SK-N-SH (cell line): ENCODE data around the gene TXNDC2. TPM values are rescaled to one million over a fixed set of nuclear protein-coding genes. Genes with fewer than 3 reads are reported as not detected.

Source experiments
- CTCF ChIA-PET: fragments of 300-600, 350-600 bp; formaldehyde crosslinking; extraction: SDS; loops from one replicate; lab custom pipeline; 2021; lab: Yijun Ruan, JAX
- POLR2A ChIA-PET: fragments of 350-600 bp; sonication (Branson Sonifier 250); formaldehyde crosslinking; extraction: SDS; loops from one replicate; lab custom pipeline; 2020; ENCODE audit warnings: antibody characterized with exemption, inconsistent platforms; lab: Yijun Ruan, JAX
- DNase-seq: peaks from one replicate; pipeline ENCODE4 v3.0.0; 2012
- H2AFZ ChIP-seq: fragments of 200-600 bp; sonication (generic); 2 replicates; pipeline ENCODE4 v1.8.1; 2016; ENCODE audit warnings: antibody characterized with exemption, mild to moderate bottlenecking, low read depth
- H3F3A ChIP-seq: fragments of 200-600 bp; sonication (generic); replicated peaks from 2 replicates; pipeline ENCODE3; 2016; ENCODE audit warnings: antibody characterized with exemption, mild to moderate bottlenecking; ENCODE audit not compliant: insufficient read depth
- H3K27ac ChIP-seq, 2 experiments: fragments of 200-500 bp in 1 of 2; fragments of 200-600 bp in 1 of 2; sonication (Bioruptor generic) in 1 of 2; sonication (generic), shearing (Covaris generic) in 1 of 2; 2 replicates each; pipeline versions ENCODE4 v1.5.1 to v1.6.1; 2014 to 2016; ENCODE audit warnings: low read depth in 2 of 2, inconsistent platforms in 1 of 2, low read length in 1 of 2, mild to moderate bottlenecking in 1 of 2, mixed read lengths in 1 of 2
- H3K27me3 ChIP-seq: fragments of 200-600 bp; sonication (generic), shearing (Covaris generic); 2 replicates; pipeline ENCODE4 v1.6.1; 2016; ENCODE audit warnings: mixed run types; ENCODE audit not compliant: insufficient read depth
- H3K36me3 ChIP-seq, 2 experiments: fragments of 200-500 bp in 1 of 2; fragments of 200-600 bp in 1 of 2; sonication (Bioruptor generic) in 1 of 2; sonication (generic) in 1 of 2; replicated peaks in 1 of 2; 2 replicates each; pipeline versions ENCODE3 to v1.5.1; 2014 to 2016; ENCODE audit warnings: low read length in 1 of 2, mild to moderate bottlenecking in 1 of 2; ENCODE audit not compliant: insufficient read depth in 2 of 2, control insufficient read depth in 1 of 2
- H3K4me1 ChIP-seq, 2 experiments: fragments of 200-500 bp in 1 of 2; fragments of 200-600 bp in 1 of 2; sonication (Bioruptor generic) in 1 of 2; sonication (generic), shearing (Covaris generic) in 1 of 2; 2 replicates each; pipeline versions ENCODE4 v1.5.1 to v1.6.1; 2014 to 2016; ENCODE audit warnings: low read depth in 1 of 2, low read length in 1 of 2, mixed run types in 1 of 2; ENCODE audit not compliant: insufficient read depth in 2 of 2, control insufficient read depth in 1 of 2
- H3K4me2 ChIP-seq: fragments of 200-600 bp; sonication (generic), shearing (Covaris generic); 2 replicates; pipeline ENCODE4 v1.6.1; 2017; ENCODE audit warnings: mixed run types
- H3K4me3 ChIP-seq, 2 experiments: fragments of 200-500 bp in 1 of 2; fragments of 200-600 bp in 1 of 2; sonication (Bioruptor generic) in 1 of 2; sonication (generic), shearing (Covaris generic) in 1 of 2; 2 replicates each; pipeline versions ENCODE4 v1.5.1 to v1.8.1; 2014 to 2016; ENCODE audit warnings: low read depth in 2 of 2, inconsistent platforms in 1 of 2, low read length in 1 of 2, mild to moderate bottlenecking in 1 of 2, mixed read lengths in 1 of 2, moderate library complexity in 1 of 2
- H3K79me2 ChIP-seq: fragments of 200-600 bp; sonication (generic); 2 replicates; pipeline ENCODE4 v1.8.1; 2017; ENCODE audit warnings: mild to moderate bottlenecking; ENCODE audit not compliant: insufficient read depth
- H3K9ac ChIP-seq: fragments of 200-600 bp; sonication (generic); 2 replicates; pipeline ENCODE4 v1.6.1; 2017; ENCODE audit warnings: mixed run types
- H3K9me2 ChIP-seq: fragments of 200-600 bp; sonication (generic); 2 replicates; pipeline ENCODE4 v1.6.1; 2017; ENCODE audit warnings: mixed run types
- H3K9me3 ChIP-seq: fragments of 200-600 bp; sonication (generic); 2 replicates; pipeline ENCODE4 v1.6.1; 2017; ENCODE audit warnings: mixed run types, mild to moderate bottlenecking, moderate library complexity
- H4K20me1 ChIP-seq: fragments of 200-600 bp; sonication (generic); 2 replicates; pipeline ENCODE4 v1.6.1; 2017; ENCODE audit warnings: mild to moderate bottlenecking, mixed run types; ENCODE audit not compliant: insufficient read depth
- CHD2 ChIP-seq: fragments of 150-350 bp; IDR thresholded peaks from 2 replicates; pipeline ENCODE4 v1.6.1; 2018; ENCODE audit warnings: low read length; ENCODE audit not compliant: partially characterized antibody
- ELF1 ChIP-seq: IDR thresholded peaks from 2 replicates; pipeline ENCODE4 v1.4.0; 2012
- EP300 ChIP-seq, 2 experiments: IDR thresholded peaks; 2 replicates each; pipeline versions ENCODE4 v1.4.0 to v1.6.1; 2012; ENCODE audit warnings: borderline replicate concordance in 1 of 2, low read depth in 1 of 2, low read length in 1 of 2
- EZH2phosphoT487 ChIP-seq: fragments of 200-600 bp; sonication (generic); IDR thresholded peaks from 2 replicates; pipeline ENCODE4 v1.6.1; 2017; ENCODE audit warnings: low read depth, mixed run types, mild to moderate bottlenecking, antibody characterized with exemption, moderate library complexity, borderline replicate concordance
- FOSL2 ChIP-seq: IDR thresholded peaks from 2 replicates; pipeline ENCODE4 v1.4.0; 2012; ENCODE audit warnings: low read depth, mild to moderate bottlenecking, moderate library complexity, borderline replicate concordance
- FOXM1 ChIP-seq: IDR thresholded peaks from 2 replicates; pipeline ENCODE4 v1.4.0; 2012; ENCODE audit warnings: low read depth, mild to moderate bottlenecking
- GATA2 ChIP-seq: sonication (generic); formaldehyde crosslinking; IDR thresholded peaks from 2 replicates; pipeline ENCODE4 v1.5.0; 2020; ENCODE audit warnings: mild to moderate bottlenecking, missing genetic modification reagents
- IRF3 ChIP-seq: fragments of 150-350 bp; IDR thresholded peaks from 2 replicates; pipeline ENCODE4 v1.6.1; 2016; ENCODE audit warnings: mild to moderate bottlenecking, low read depth, low read length
- MEF2A ChIP-seq: IDR thresholded peaks from 2 replicates; pipeline ENCODE4 v1.4.0; 2012; ENCODE audit warnings: low read depth, borderline replicate concordance
- MXI1 ChIP-seq: IDR thresholded peaks from 2 replicates; pipeline ENCODE4 v1.6.1; 2012; ENCODE audit warnings: mild to moderate bottlenecking, low read depth, low read length, improper control_type of control experiment
- NRF1 ChIP-seq: IDR thresholded peaks from 2 replicates; pipeline ENCODE4 v1.6.1; 2012; ENCODE audit warnings: low read depth, mild to moderate bottlenecking, low read length
- POLR2AphosphoS5 ChIP-seq: IDR thresholded peaks from 2 replicates; pipeline ENCODE4 v1.6.1; 2012; ENCODE audit warnings: low read depth, low read length
- RAD21 ChIP-seq: IDR thresholded peaks from 2 replicates; pipeline ENCODE4 v1.6.1; 2012; ENCODE audit warnings: mild to moderate bottlenecking, low read length
- SMC3 ChIP-seq: IDR thresholded peaks from 2 replicates; pipeline ENCODE4 v1.6.1; 2012; ENCODE audit warnings: low read depth, low read length, improper control_type of control experiment
- TCF12 ChIP-seq: IDR thresholded peaks from 2 replicates; pipeline ENCODE4 v1.4.0; 2012
- TEAD4 ChIP-seq: IDR thresholded peaks from 2 replicates; pipeline ENCODE4 v1.4.0; 2012; ENCODE audit warnings: mild to moderate bottlenecking, borderline replicate concordance; ENCODE audit not compliant: insufficient read depth
- ZBTB33 ChIP-seq: IDR thresholded peaks from 2 replicates; pipeline ENCODE4 v1.4.0; 2012; ENCODE audit warnings: low read depth, borderline replicate concordance
- WGBS: methylation state at CpG from one replicate; pipeline ENCODE4 v1.1.6; 2017; ENCODE audit warnings: low lambda C conversion rate; 5-methylcytosine and 5-hydroxymethylcytosine counted together
- polyA plus RNA-seq, 3 experiments: library from polyadenylated mRNA; depleted of rRNA; stranded (reverse); fragments of >200 nt; gene quantifications; 2 replicates each; pipeline ENCODE4 v1.2.3, GENCODE V29; 2012

The TXNDC2 gene
- polyA plus RNA-seq, 1 of the 3 experiments (the other 2 are of a cell fraction), result 0.07 TPM

- H3K36me3 ChIP-seq, result peaks cover 0 to 4% of the 10 kb centered on the region in 2 experiments
- H3K9me3 ChIP-seq, result peaks cover 8% of the 10 kb centered on the region; the same call in 1 of the 2 replicates
- no peaks in the 10 kb centered on the region for H3K9me2 ChIP-seq
- TF ChIP-seq ZBTB33 (no peak), MXI1 (no peak), EZH2phosphoT487 (no peak), FOXM1 (no peak), MEF2A (no peak), TCF12 (no peak), FOSL2 (no peak), ELF1 (no peak), RAD21 (no peak), TEAD4 (no peak), POLR2AphosphoS5 (no peak), IRF3 (no peak), EP300 (IDR thresholded peaks at IDR 0.05; ENCODE audit: borderline replicate concordance in 1 of 2, low read depth in 1 of 2, low read length in 1 of 2) (no peak), CHD2 (no peak), SMC3 (no peak), GATA2 (CRISPR knock-in tag) (no peak)
- 82% methylated on average over 3 of the region's 3 CpGs for WGBS
- CTCF ChIA-PET, result no interaction called here
- POLR2A ChIA-PET, result no interaction called here
- no peak overlapping the region for H3K27ac ChIP-seq
- no peak overlapping the region for H2AFZ ChIP-seq
- H3F3A ChIP-seq, result no peaks in the 10 kb centered on the region
- H4K20me1 ChIP-seq, result no peaks in the 10 kb centered on the region
- H3K27me3 ChIP-seq, result no peaks in the 10 kb centered on the region
- no peak overlapping the region for H3K4me3 ChIP-seq
- no peaks in the 10 kb centered on the region; the same call in 1 of the 2 replicates for H3K79me2 ChIP-seq
- no peaks in the 10 kb centered on the region; a peak in 1 of 4 replicates for H3K4me1 ChIP-seq
- no peak overlapping the region for H3K9ac ChIP-seq
- no peak for DNase-seq
- no peak overlapping the region for H3K4me2 ChIP-seq
Measured at GRCh38 chr18:9850309-9850708, 35.5 kb upstream of the TXNDC2 start.

- no peaks in the 10 kb centered on the region for H3K9me2 ChIP-seq
- H3K9ac ChIP-seq, result no peak overlapping the region
- no peak for TF ChIP-seq NRF1
- ChIA-PET POLR2A (no interaction called here), CTCF (interaction anchor here (1.0 kb wide), 1 partner anchor 646 kb away, joined by 3 read pairs; no protein-coding TSS in a partner anchor)
- H3K4me1 ChIP-seq, result no peaks in the 10 kb centered on the region
- H4K20me1 ChIP-seq, result no peaks in the 10 kb centered on the region
- no peak overlapping the region for H2AFZ ChIP-seq
- H3K4me2 ChIP-seq, result no peak overlapping the region
- DNase-seq, result no peak
- WGBS, result 76% methylated on average over 2 of the region's 2 CpGs
- H3K9me3 ChIP-seq, result peaks cover 8% of the 10 kb centered on the region; the same call in 1 of the 2 replicates
- H3K27ac ChIP-seq, result no peak overlapping the region
- no peaks in the 10 kb centered on the region for H3F3A ChIP-seq
- no peaks in the 10 kb centered on the region for H3K27me3 ChIP-seq
- no peaks in the 10 kb centered on the region; the same call in 1 of the 2 replicates for H3K79me2 ChIP-seq
- H3K36me3 ChIP-seq, result peaks cover 0 to 4% of the 10 kb centered on the region in 2 experiments
- H3K4me3 ChIP-seq, result no peak overlapping the region
Measured at GRCh38 chr18:9851511-9851910, 34.3 kb upstream of the TXNDC2 start.
